ENCODE results near the gene GABRP.
"Not testable (repeated sequence)": the region's sequence is repeated elsewhere in the genome, so short reads cannot be mapped to it uniquely, and the experiment has no call there.

DNA sequence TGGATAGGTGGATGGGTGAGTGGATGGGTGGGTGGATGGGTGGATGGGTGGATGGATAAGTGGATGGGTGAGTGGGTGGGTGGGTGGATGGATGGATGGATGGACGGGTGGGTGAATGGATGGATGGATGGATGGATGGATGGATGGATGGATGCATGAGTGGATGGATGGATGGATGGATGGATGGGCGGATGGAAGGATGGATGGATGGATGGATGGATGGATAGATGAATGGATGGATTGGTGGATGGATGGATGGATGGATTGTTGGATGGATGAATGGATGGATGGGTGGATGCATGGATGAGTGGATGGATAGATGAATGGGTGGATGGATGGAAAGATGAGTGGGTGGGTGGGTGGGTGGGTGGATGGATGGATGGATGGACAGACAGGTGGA is 29.0 kb upstream of the GABRP start:
- TF ChIP-seq CTCF (IDR thresholded peaks at IDR 0.05); ZFX (IDR thresholded peaks at IDR 0.05; ENCODE audit: borderline replicate concordance): not testable (repeated sequence)

All from 22Rv1 (cell line).